Measurements from ENCODE around the gene SH3GLB1. TPM values are rescaled to one million over a fixed set of nuclear protein-coding genes. Genes with fewer than 3 reads are reported as not detected.

The SH3GLB1 gene
- total RNA-seq, 1 experiment from 2014 or later: 47.6 TPM

GRCh38 chr1:86779308-86780191 lies 75.2 kb downstream of the SH3GLB1 start:
- H3K27me3 ChIP-seq (ENCODE audit: insufficient read depth, low read depth): no peaks in the 10 kb centered on the region
- TF ChIP-seq EZH2 (IDR thresholded peaks at IDR 0.05; ENCODE audit: low read depth): no peak
- intact Hi-C loops (cut with micrococcal nuclease; ENCODE audit: unreplicated experiment): loop anchor here (5.0 kb wide), 1 partner anchor 53 kb away; no protein-coding TSS in a partner anchor
- no peaks in the 10 kb centered on the region for H3K36me3 ChIP-seq (ENCODE audit: low read depth)
- no peaks in the 10 kb centered on the region for H3K9me2 ChIP-seq (ENCODE audit: insufficient read depth)
- CTCF ChIA-PET: no interaction called here
- peak; percentile 38 to 60 for DNase-seq
- peaks cover 29% of the 10 kb centered on the region for H3F3A ChIP-seq (ENCODE audit: insufficient read depth, low read depth)
- no peaks in the 10 kb centered on the region for H3K79me2 ChIP-seq (ENCODE audit: low read depth)
- no peaks in the 10 kb centered on the region for H3K9me3 ChIP-seq (ENCODE audit: insufficient read depth, low read depth)
- no peak overlapping the region for H2AFZ ChIP-seq
- H3K4me2 ChIP-seq: 0 out of 2 replicates have a peak overlapping the region, but pooled peaks have one; percentile 16
- H3K4me3 ChIP-seq: no peak overlapping the region
- POLR2A ChIA-PET (ENCODE audit: unreplicated experiment): no interaction called here
- no peak overlapping the region for H3K27ac ChIP-seq
- BruUV-seq (replicated peaks): no TSS peak
- peaks cover 46% of the 10 kb centered on the region for H3K4me1 ChIP-seq (replicated peaks; ENCODE audit: insufficient read depth)
- H4K20me1 ChIP-seq (ENCODE audit: insufficient read depth): no peaks in the 10 kb centered on the region

DNA sequence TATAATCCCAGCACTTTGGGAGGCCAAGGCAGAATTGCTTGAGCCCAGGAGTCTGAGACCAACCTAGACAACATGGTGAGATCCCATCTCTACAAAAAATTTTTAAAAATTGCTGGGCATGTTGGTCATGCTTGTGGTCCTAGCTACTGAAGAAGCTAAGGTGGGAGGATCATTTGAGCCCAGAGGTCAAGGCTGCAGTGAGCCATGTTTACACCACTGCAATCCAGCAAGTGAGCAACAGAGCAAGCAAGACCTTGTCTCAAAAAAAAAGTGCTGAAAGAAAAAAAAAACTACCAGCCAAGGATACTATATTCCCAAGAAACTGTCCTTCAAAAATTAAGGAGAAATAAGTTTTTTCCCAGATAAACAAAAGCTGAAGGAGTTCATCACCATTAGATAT lies 78.1 kb downstream of the SH3GLB1 start:
- no peak overlapping the region for H3K4me2 ChIP-seq
- no peak overlapping the region for H3K27ac ChIP-seq
- no peak for DNase-seq
- H3K36me3 ChIP-seq (ENCODE audit: low read depth): no peaks in the 10 kb centered on the region
- H4K20me1 ChIP-seq (ENCODE audit: insufficient read depth): no peaks in the 10 kb centered on the region
- TF ChIP-seq CTCF (conservative IDR thresholded peaks at IDR 0.05): no peak
- no peak for TF ChIP-seq EZH2 (IDR thresholded peaks at IDR 0.05; ENCODE audit: low read depth)
- intact Hi-C loops (cut with micrococcal nuclease; ENCODE audit: unreplicated experiment): loop anchor here (5.0 kb wide), 1 partner anchor 50 kb away; no protein-coding TSS in a partner anchor
- no peak overlapping the region for H2AFZ ChIP-seq
- ChIA-PET POLR2A (ENCODE audit: unreplicated experiment) (no interaction called here), CTCF (no interaction called here)
- no peaks in the 10 kb centered on the region for H3K79me2 ChIP-seq (ENCODE audit: low read depth)
- peaks cover 32% of the 10 kb centered on the region for H3K4me1 ChIP-seq (replicated peaks; ENCODE audit: insufficient read depth)
- no peak overlapping the region for H3K4me3 ChIP-seq
- no peaks in the 10 kb centered on the region for H3K27me3 ChIP-seq (ENCODE audit: insufficient read depth, low read depth)
- H3K9me2 ChIP-seq (ENCODE audit: insufficient read depth): no peaks in the 10 kb centered on the region
- BruUV-seq (replicated peaks): no TSS peak
- H3F3A ChIP-seq (ENCODE audit: insufficient read depth, low read depth): peaks cover 19% of the 10 kb centered on the region
- H3K9me3 ChIP-seq (ENCODE audit: insufficient read depth, low read depth): no peaks in the 10 kb centered on the region

- H3K79me2 ChIP-seq (ENCODE audit: low read depth): no peaks in the 10 kb centered on the region
- BruUV-seq (replicated peaks): no TSS peak
- no peaks in the 10 kb centered on the region for H4K20me1 ChIP-seq (ENCODE audit: insufficient read depth)
- DNase-seq: no peak
- no peaks in the 10 kb centered on the region for H3K36me3 ChIP-seq (ENCODE audit: low read depth)
- peaks cover 28% of the 10 kb centered on the region for H3F3A ChIP-seq (ENCODE audit: insufficient read depth, low read depth)
- H3K9me2 ChIP-seq (ENCODE audit: insufficient read depth): no peaks in the 10 kb centered on the region
- no peaks in the 10 kb centered on the region for H3K9me3 ChIP-seq (ENCODE audit: insufficient read depth, low read depth)
- H2AFZ ChIP-seq: no peak overlapping the region
- intact Hi-C loops (cut with micrococcal nuclease; ENCODE audit: unreplicated experiment): no loop called here
- no peak overlapping the region for H3K4me3 ChIP-seq
- H3K27me3 ChIP-seq (ENCODE audit: insufficient read depth, low read depth): no peaks in the 10 kb centered on the region
- H3K4me1 ChIP-seq (replicated peaks; ENCODE audit: insufficient read depth): peaks cover 31% of the 10 kb centered on the region
- TF ChIP-seq EZH2 (IDR thresholded peaks at IDR 0.05; ENCODE audit: low read depth) (no peak), CTCF (conservative IDR thresholded peaks at IDR 0.05) (no peak)
- CTCF ChIA-PET: interaction anchor here (0.6 kb wide), 2 partner anchors 170 to 237 kb away, joined by 3 to 4 read pairs; no protein-coding TSS in a partner anchor
- peak overlapping the region; percentile 34; the same call in 1 of the 2 replicates for H3K4me2 ChIP-seq
- no peak overlapping the region for H3K27ac ChIP-seq
- POLR2A ChIA-PET (ENCODE audit: unreplicated experiment): no interaction called here
Observed at GRCh38 chr1:86787621-86788020, 83.2 kb downstream of the SH3GLB1 start.

Data from PC-9 (cell line).